ENCODE results near the gene TOR1AIP2.

- TF ChIP-seq CTCF (IDR thresholded peaks at IDR 0.05) (no peak), POLR2A (IDR thresholded peaks at IDR 0.05) (no peak)
Measured at GRCh38 chr1:179803104-179803503, 74.5 kb downstream of the TOR1AIP2 start.
